Common myeloid progenitor, CD34-positive (primary cell): Measurements from ENCODE around the gene PAX8.
A peak's percentile ranks its signal among the peaks of the same experiment; 100 is the strongest.

ENCODE experiments used
- CTCF ChIA-PET: fragments of 350-600 bp; sonication (Branson Sonifier 250); formaldehyde crosslinking; loops from one replicate; lab custom pipeline; 2021; ENCODE audit warnings: antibody characterized with exemption; lab: Charles Lee
- POLR2A ChIA-PET: fragments of 350-600 bp; sonication (Branson Sonifier 250); formaldehyde crosslinking; loops from one replicate; lab custom pipeline; 2021; ENCODE audit warnings: antibody characterized with exemption; lab: Charles Lee
- DNase-seq, 3 donors: peaks; one replicate each; pipeline versions ENCODE4 v3.0.0 to v3.0.0-alpha.2; 2013
- H3K27ac ChIP-seq, 2 experiments: 1 replicate in 1 of 2; 2 replicates in 1 of 2; pipeline ENCODE4 v1.7.0; 2013; ENCODE audit warnings: inconsistent platforms in 2 of 2, low read length in 2 of 2, mild to moderate bottlenecking in 2 of 2, low read depth in 1 of 2, moderate library complexity in 1 of 2; ENCODE audit not compliant: severe bottlenecking in 2 of 2, insufficient read depth in 1 of 2, poor library complexity in 1 of 2
- H3K27me3 ChIP-seq, 5 experiments: replicated peaks in 2 of 5; 1 replicate in 3 of 5; 2 replicates in 2 of 5; pipeline versions ENCODE4 v1.6.1 to v1.7.0; 2013; ENCODE audit warnings: low read length in 4 of 5, mild to moderate bottlenecking in 2 of 5, moderate library complexity in 2 of 5, inconsistent platforms in 1 of 5; ENCODE audit not compliant: insufficient read depth in 5 of 5, control insufficient read depth in 4 of 5
- H3K36me3 ChIP-seq, 4 experiments: 1 replicate in 2 of 4; 2 replicates in 2 of 4; pipeline versions ENCODE4 v1.6.1 to v1.7.0; 2013; ENCODE audit warnings: low read length in 3 of 4, control low read depth in 1 of 4, mild to moderate bottlenecking in 1 of 4; ENCODE audit not compliant: control insufficient read depth in 4 of 4, insufficient read depth in 4 of 4
- H3K4me1 ChIP-seq, 4 experiments: 1 replicate in 3 of 4; 2 replicates in 1 of 4; pipeline versions ENCODE4 v1.6.1 to v1.7.1; 2013; ENCODE audit warnings: low read length in 3 of 4, mild to moderate bottlenecking in 3 of 4, control low read depth in 1 of 4, inconsistent platforms in 1 of 4, moderate library complexity in 1 of 4; ENCODE audit not compliant: control insufficient read depth in 4 of 4, insufficient read depth in 4 of 4; ENCODE audit errors: control extremely low read depth in 1 of 4
- H3K4me3 ChIP-seq, 7 experiments: 1 replicate in 4 of 7; 2 replicates in 3 of 7; pipeline versions ENCODE4 v1.5.1 to v1.7.0; 2013; ENCODE audit warnings: mild to moderate bottlenecking in 7 of 7, low read length in 6 of 7, moderate library complexity in 6 of 7, inconsistent platforms in 2 of 7, low read depth in 2 of 7, control low read depth in 1 of 7; ENCODE audit not compliant: insufficient read depth in 4 of 7, control insufficient read depth in 1 of 7; ENCODE audit errors: extremely low read depth in 1 of 7
- H3K9me3 ChIP-seq, 5 experiments: 1 replicate in 4 of 5; 2 replicates in 1 of 5; pipeline versions ENCODE4 v1.6.1 to v1.7.1; 2013; ENCODE audit warnings: low read length in 4 of 5, mild to moderate bottlenecking in 2 of 5, inconsistent platforms in 1 of 5, low read depth in 1 of 5, moderate library complexity in 1 of 5; ENCODE audit not compliant: control insufficient read depth in 4 of 5, insufficient read depth in 2 of 5; ENCODE audit errors: control extremely low read depth in 1 of 5
- WGBS: methylation state at CpG from one replicate; pipeline ENCODE4 v1.1.5; 2013; ENCODE audit not compliant: insufficient coverage; 5-methylcytosine and 5-hydroxymethylcytosine counted together

PAX8 gene

GRCh38 chr2:113272477-113272876 lies 6.2 kb downstream of the PAX8 start:
- ChIA-PET POLR2A (no interaction called here), CTCF (interaction anchor here (0.8 to 3.3 kb wide), 10 partner anchors 9 to 192 kb away, joined by 3 to 36 read pairs (median 4); no protein-coding TSS in a partner anchor)
- H3K36me3 ChIP-seq = no peaks in the 10 kb centered on the region
- 88% methylated on average over 1 of the region's 5 CpGs for WGBS
- H3K4me1 ChIP-seq = peaks cover 0 to 24% (median 20%) of the 10 kb centered on the region in 4 experiments
- H3K4me3 ChIP-seq = peak overlapping the region in 2 of 7 experiments; percentile 24 to 43
- H3K27me3 ChIP-seq = peaks cover 20 to 69% (median 44%) of the 10 kb centered on the region in 5 experiments
- no peaks in the 10 kb centered on the region for H3K9me3 ChIP-seq
- DNase-seq = no peak
- H3K27ac ChIP-seq = no peak overlapping the region

- ChIA-PET CTCF (interaction anchor here (0.8 to 4.1 kb wide), 2 partner anchors 11 to 15 kb away, joined by 3 to 24 read pairs; no protein-coding TSS in a partner anchor), POLR2A (no interaction called here)
- DNase-seq = no peak
- H3K27ac ChIP-seq = no peak overlapping the region
- H3K4me1 ChIP-seq = peaks cover 0 to 13% (median 5%) of the 10 kb centered on the region in 4 experiments
- no peak overlapping the region for H3K4me3 ChIP-seq
- no peaks in the 10 kb centered on the region for H3K9me3 ChIP-seq
- WGBS = 98% methylated on average over 4 of the region's 4 CpGs
- no peaks in the 10 kb centered on the region for H3K36me3 ChIP-seq
- H3K27me3 ChIP-seq = peaks cover 1 to 38% (median 11%) of the 10 kb centered on the region in 5 experiments
These were observed 9.9 kb downstream of the PAX8 start for GRCh38 chr2:113268621-113269360.

GRCh38 chr2:113266431-113266830 lies 12.3 kb downstream of the PAX8 start:
- H3K4me1 ChIP-seq = peaks cover 0 to 21% (median 1%) of the 10 kb centered on the region in 4 experiments
- ChIA-PET CTCF (interaction anchor here (0.9 to 8.8 kb wide), 7 partner anchors 9 to 104 kb away, joined by 3 to 78 read pairs (median 4); no protein-coding TSS in a partner anchor), POLR2A (no interaction called here)
- whole genome bisulfite sequencing = 97% methylated on average over 6 of the region's 7 CpGs
- no peaks in the 10 kb centered on the region for H3K36me3 ChIP-seq
- H3K27ac ChIP-seq = no peak overlapping the region
- peaks cover 0 to 16% (median 0%) of the 10 kb centered on the region in 5 experiments for H3K27me3 ChIP-seq
- DNase-seq = no peak
- H3K4me3 ChIP-seq = no peak overlapping the region
- H3K9me3 ChIP-seq = no peaks in the 10 kb centered on the region

GRCh38 chr2:113264713-113265403 lies 13.9 kb downstream of the PAX8 start:
- CTCF ChIA-PET = interaction anchor here (1.1 to 8.8 kb wide), 7 partner anchors 8 to 127 kb away, joined by 3 to 78 read pairs (median 4); no protein-coding TSS in a partner anchor
- no peak for DNase-seq
- Histone ChIP-seq H3K4me3 (no peak overlapping the region), H3K27ac (no peak overlapping the region), H3K36me3 (no peaks in the 10 kb centered on the region), H3K9me3 (no peaks in the 10 kb centered on the region), H3K4me1 (peaks cover 3 to 32% (median 11%) of the 10 kb centered on the region in 4 experiments), H3K27me3 (peaks cover 0 to 8% (median 0%) of the 10 kb centered on the region in 5 experiments)
- POLR2A ChIA-PET = no interaction called here
- 100% methylated on average over 9 of the region's 9 CpGs for WGBS

- CTCF ChIA-PET = interaction anchor here (0.7 to 8.8 kb wide), 4 partner anchors 9 to 59 kb away, joined by 3 to 78 read pairs (median 4); no protein-coding TSS in a partner anchor
- POLR2A ChIA-PET = no interaction called here
- no peak overlapping the region for H3K27ac ChIP-seq
- H3K27me3 ChIP-seq = peaks cover 0 to 8% (median 0%) of the 10 kb centered on the region in 5 experiments
- DNase-seq = no peak
- H3K36me3 ChIP-seq = no peaks in the 10 kb centered on the region
- peaks cover 3 to 43% (median 11%) of the 10 kb centered on the region in 4 experiments for H3K4me1 ChIP-seq
- H3K9me3 ChIP-seq = no peaks in the 10 kb centered on the region
- 88% methylated on average over 1 of the region's 1 CpG for WGBS
- no peak overlapping the region for H3K4me3 ChIP-seq
These were observed 15.2 kb downstream of the PAX8 start for GRCh38 chr2:113263546-113263945.

GRCh38 chr2:113260991-113261390 lies 17.7 kb downstream of the PAX8 start:
- CTCF ChIA-PET = interaction anchor here (0.7 to 8.8 kb wide), 4 partner anchors 9 to 48 kb away, joined by 3 to 78 read pairs (median 6); no protein-coding TSS in a partner anchor

More at GRCh38 chr2:113260991-113261390, 17.7 kb downstream of the PAX8 start:
- peak in 2 of 3 donors; percentile 78 to 85 for DNase-seq
- H3K27ac ChIP-seq = no peak overlapping the region
- WGBS = 22% methylated on average over 6 of the region's 6 CpGs
- peaks cover 10 to 54% (median 17%) of the 10 kb centered on the region in 4 experiments for H3K4me1 ChIP-seq
- H3K4me3 ChIP-seq = no peak overlapping the region
- no peaks in the 10 kb centered on the region for H3K36me3 ChIP-seq
- POLR2A ChIA-PET = interaction anchor here (0.5 kb wide), 1 partner anchor 13 kb away, joined by 3 read pairs; no protein-coding TSS in a partner anchor
- H3K9me3 ChIP-seq = peaks cover 0 to 2% (median 0%) of the 10 kb centered on the region in 5 experiments
- H3K27me3 ChIP-seq = peaks cover 0 to 3% (median 0%) of the 10 kb centered on the region in 5 experiments
